H1 (cell line): ENCODE data around the gene GCHFR. TPM values are rescaled to one million over a fixed set of nuclear protein-coding genes. Genes with fewer than 3 reads are reported as not detected.

ENCODE experiments used
- FOSL1 ChIP-seq: IDR thresholded peaks from 2 replicates; pipeline ENCODE4 v1.6.1; 2011; ENCODE audit warnings: mild to moderate bottlenecking, low read depth, low read length, moderate library complexity; ENCODE audit not compliant: insufficient read depth
- MAFK ChIP-seq: IDR thresholded peaks from 2 replicates; pipeline ENCODE4 v1.6.1; 2012; ENCODE audit warnings: low read depth, mild to moderate bottlenecking, improper control_type of control experiment, low read length
- polyA plus RNA-seq, 7 experiments: library from polyadenylated mRNA; depleted of rRNA in 3 of 7; stranded (reverse) in 5 of 7; unstranded in 2 of 7; fragments of >200 nt in 5 of 7; fragments of 200-250 nt in 2 of 7; gene quantifications; 1 replicate in 5 of 7; 2 replicates in 1 of 7; 4 replicates in 1 of 7; pipeline versions ENCODE4 v1.2.1 to v1.2.3, GENCODE V29; 2011 to 2013; ENCODE audit warnings: missing spikeins in 2 of 7, mixed read lengths in 2 of 7
- total RNA-seq: library from RNA; stranded (reverse); fragmentation: NEBNext Ultra II Directional; extraction: Animal tissue kit (Norgen Biotek cat#: 25700); gene quantifications from 2 replicates; pipeline ENCODE4 v1.2.1, GENCODE V29; 2021
- TF ChIP-seq, protein P1 (sequence below): fragments of 300-600 bp; sonication (generic); IDR thresholded peaks from 2 replicates; pipeline ENCODE4 v1.7.1; 2012; ENCODE audit warnings: low read length, moderate library complexity, mild to moderate bottlenecking, inconsistent platforms; ENCODE audit not compliant: insufficient replicate concordance

The GCHFR gene
- total and polyA plus RNA-seq, 2 of the 8 experiments (the other 6 are each of a cell fraction or from before 2014, with no cell fraction given), result 25.9 to 81.5 TPM

DNA sequence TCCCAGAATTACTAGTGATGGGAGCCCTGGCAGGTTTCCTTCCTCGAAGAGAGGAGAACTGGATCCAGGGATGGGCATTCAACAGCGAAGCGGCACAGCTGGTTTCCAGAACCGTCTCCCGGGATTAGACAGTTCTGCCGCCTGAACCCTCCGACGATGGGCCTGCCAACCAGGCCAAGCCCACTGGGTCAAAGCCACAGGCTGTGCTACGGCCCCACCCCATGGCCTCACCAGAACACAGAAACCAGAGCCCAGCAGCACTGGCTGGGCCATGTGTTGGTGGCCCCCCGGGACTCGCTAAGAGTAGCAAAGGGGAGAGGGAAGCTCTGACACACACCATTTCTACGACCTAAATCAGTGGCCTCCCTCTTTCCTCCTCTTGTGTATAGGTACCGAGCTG, 8.1 kb downstream of the GCHFR start (continued):
- TF ChIP-seq, protein P1, sequence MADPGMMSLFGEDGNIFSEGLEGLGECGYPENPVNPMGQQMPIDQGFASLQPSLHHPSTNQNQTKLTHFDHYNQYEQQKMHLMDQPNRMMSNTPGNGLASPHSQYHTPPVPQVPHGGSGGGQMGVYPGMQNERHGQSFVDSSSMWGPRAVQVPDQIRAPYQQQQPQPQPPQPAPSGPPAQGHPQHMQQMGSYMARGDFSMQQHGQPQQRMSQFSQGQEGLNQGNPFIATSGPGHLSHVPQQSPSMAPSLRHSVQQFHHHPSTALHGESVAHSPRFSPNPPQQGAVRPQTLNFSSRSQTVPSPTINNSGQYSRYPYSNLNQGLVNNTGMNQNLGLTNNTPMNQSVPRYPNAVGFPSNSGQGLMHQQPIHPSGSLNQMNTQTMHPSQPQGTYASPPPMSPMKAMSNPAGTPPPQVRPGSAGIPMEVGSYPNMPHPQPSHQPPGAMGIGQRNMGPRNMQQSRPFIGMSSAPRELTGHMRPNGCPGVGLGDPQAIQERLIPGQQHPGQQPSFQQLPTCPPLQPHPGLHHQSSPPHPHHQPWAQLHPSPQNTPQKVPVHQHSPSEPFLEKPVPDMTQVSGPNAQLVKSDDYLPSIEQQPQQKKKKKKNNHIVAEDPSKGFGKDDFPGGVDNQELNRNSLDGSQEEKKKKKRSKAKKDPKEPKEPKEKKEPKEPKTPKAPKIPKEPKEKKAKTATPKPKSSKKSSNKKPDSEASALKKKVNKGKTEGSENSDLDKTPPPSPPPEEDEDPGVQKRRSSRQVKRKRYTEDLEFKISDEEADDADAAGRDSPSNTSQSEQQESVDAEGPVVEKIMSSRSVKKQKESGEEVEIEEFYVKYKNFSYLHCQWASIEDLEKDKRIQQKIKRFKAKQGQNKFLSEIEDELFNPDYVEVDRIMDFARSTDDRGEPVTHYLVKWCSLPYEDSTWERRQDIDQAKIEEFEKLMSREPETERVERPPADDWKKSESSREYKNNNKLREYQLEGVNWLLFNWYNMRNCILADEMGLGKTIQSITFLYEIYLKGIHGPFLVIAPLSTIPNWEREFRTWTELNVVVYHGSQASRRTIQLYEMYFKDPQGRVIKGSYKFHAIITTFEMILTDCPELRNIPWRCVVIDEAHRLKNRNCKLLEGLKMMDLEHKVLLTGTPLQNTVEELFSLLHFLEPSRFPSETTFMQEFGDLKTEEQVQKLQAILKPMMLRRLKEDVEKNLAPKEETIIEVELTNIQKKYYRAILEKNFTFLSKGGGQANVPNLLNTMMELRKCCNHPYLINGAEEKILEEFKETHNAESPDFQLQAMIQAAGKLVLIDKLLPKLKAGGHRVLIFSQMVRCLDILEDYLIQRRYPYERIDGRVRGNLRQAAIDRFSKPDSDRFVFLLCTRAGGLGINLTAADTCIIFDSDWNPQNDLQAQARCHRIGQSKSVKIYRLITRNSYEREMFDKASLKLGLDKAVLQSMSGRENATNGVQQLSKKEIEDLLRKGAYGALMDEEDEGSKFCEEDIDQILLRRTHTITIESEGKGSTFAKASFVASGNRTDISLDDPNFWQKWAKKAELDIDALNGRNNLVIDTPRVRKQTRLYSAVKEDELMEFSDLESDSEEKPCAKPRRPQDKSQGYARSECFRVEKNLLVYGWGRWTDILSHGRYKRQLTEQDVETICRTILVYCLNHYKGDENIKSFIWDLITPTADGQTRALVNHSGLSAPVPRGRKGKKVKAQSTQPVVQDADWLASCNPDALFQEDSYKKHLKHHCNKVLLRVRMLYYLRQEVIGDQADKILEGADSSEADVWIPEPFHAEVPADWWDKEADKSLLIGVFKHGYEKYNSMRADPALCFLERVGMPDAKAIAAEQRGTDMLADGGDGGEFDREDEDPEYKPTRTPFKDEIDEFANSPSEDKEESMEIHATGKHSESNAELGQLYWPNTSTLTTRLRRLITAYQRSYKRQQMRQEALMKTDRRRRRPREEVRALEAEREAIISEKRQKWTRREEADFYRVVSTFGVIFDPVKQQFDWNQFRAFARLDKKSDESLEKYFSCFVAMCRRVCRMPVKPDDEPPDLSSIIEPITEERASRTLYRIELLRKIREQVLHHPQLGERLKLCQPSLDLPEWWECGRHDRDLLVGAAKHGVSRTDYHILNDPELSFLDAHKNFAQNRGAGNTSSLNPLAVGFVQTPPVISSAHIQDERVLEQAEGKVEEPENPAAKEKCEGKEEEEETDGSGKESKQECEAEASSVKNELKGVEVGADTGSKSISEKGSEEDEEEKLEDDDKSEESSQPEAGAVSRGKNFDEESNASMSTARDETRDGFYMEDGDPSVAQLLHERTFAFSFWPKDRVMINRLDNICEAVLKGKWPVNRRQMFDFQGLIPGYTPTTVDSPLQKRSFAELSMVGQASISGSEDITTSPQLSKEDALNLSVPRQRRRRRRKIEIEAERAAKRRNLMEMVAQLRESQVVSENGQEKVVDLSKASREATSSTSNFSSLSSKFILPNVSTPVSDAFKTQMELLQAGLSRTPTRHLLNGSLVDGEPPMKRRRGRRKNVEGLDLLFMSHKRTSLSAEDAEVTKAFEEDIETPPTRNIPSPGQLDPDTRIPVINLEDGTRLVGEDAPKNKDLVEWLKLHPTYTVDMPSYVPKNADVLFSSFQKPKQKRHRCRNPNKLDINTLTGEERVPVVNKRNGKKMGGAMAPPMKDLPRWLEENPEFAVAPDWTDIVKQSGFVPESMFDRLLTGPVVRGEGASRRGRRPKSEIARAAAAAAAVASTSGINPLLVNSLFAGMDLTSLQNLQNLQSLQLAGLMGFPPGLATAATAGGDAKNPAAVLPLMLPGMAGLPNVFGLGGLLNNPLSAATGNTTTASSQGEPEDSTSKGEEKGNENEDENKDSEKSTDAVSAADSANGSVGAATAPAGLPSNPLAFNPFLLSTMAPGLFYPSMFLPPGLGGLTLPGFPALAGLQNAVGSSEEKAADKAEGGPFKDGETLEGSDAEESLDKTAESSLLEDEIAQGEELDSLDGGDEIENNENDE, result no peak
- no peak for TF ChIP-seq FOSL1
- no peak for TF ChIP-seq MAFK
